Hindlimb muscle (tissue), 1 donor: ENCODE results near the gene IL11. TPM values are rescaled to one million over a fixed set of nuclear protein-coding genes. Genes with fewer than 3 reads are reported as not detected.
A peak's percentile ranks its signal among the peaks of the same experiment; 100 is the strongest.

ENCODE experiments used
- DNase-seq: peaks from one replicate; pipeline ENCODE4 v3.0.0-alpha.2; 2013
- polyA plus RNA-seq: library from polyadenylated mRNA; unstranded; fragments of 120-200 nt; gene quantifications from one replicate; pipeline ENCODE4 v1.2.1, GENCODE V29; 2013; ENCODE audit not compliant: insufficient read length

IL11 gene
- polyA plus RNA-seq, 1 donor: 0.25 TPM

GRCh38 chr19:55391191-55391670 is 21.0 kb upstream of the IL11 start:
- DNase-seq: no peak

GRCh38 chr19:55390461-55390880 is 20.2 kb upstream of the IL11 start:
- DNase-seq: no peak

GRCh38 chr19:55389386-55390317 is 19.4 kb upstream of the IL11 start:
- no peak for DNase-seq

GRCh38 chr19:55387736-55388497 is 17.7 kb upstream of the IL11 start:
- DNase-seq: no peak

- no peak for DNase-seq
Measured at GRCh38 chr19:55386493-55386971, 16.3 kb upstream of the IL11 start.

- peak; percentile 99 for DNase-seq
Measured at GRCh38 chr19:55385724-55386492, 15.6 kb upstream of the IL11 start, which contains the start of gene RPL28. TSS of gene RPL28 (plus strand) at chr19:55385932. CDS start at chr19:55386358, 426 bp downstream.

GRCh38 chr19:55384920-55385723 is 14.9 kb upstream of the IL11 start:
- peak; percentile 97 for DNase-seq

- no peak for DNase-seq
Measured at GRCh38 chr19:55384131-55384919, 14.1 kb upstream of the IL11 start, which contains the start of gene TMEM238. TSS of gene TMEM238 (minus strand) at chr19:55384292. CDS start at chr19:55384259, 33 bp downstream.

- peak; percentile 68 for DNase-seq
Measured at GRCh38 chr19:55383279-55384130, 13.2 kb upstream of the IL11 start.

- DNase-seq: no peak
Measured at GRCh38 chr19:55382522-55383054, 12.3 kb upstream of the IL11 start.

- DNase-seq: no peak
Measured at GRCh38 chr19:55382013-55382412, 11.8 kb upstream of the IL11 start.

- DNase-seq: peak; percentile 58
Measured at GRCh38 chr19:55379174-55379573, 8.9 kb upstream of the IL11 start.

GRCh38 chr19:55377356-55378131 is 7.3 kb upstream of the IL11 start:
- DNase-seq: no peak

GRCh38 chr19:55376241-55376933 is 6.1 kb upstream of the IL11 start, which contains the start of gene TMEM190:
TSS of gene TMEM190 (plus strand) at chr19:55376826. CDS start at chr19:55376854, 28 bp downstream.
- no peak for DNase-seq

GRCh38 chr19:55373993-55374757 is 3.9 kb upstream of the IL11 start:
- no peak for DNase-seq

- no peak for DNase-seq
Measured at GRCh38 chr19:55373306-55373992, 3.2 kb upstream of the IL11 start.
